H1 (cell line): ENCODE results near the gene NPAT.

Experiments
- CEBPB ChIP-seq: IDR thresholded peaks from 2 replicates; pipeline ENCODE4 v1.6.1; 2012; ENCODE audit warnings: low read depth, low read length
- CHD2 ChIP-seq: IDR thresholded peaks from 2 replicates; pipeline ENCODE4 v1.6.1; 2012; ENCODE audit warnings: low read length, improper control_type of control experiment
- CTCF ChIP-seq, 3 experiments: IDR thresholded peaks; 1 replicate in 2 of 3; 2 replicates in 1 of 3; pipeline versions ENCODE4 v1.5.1 to v1.6.1; 2011; ENCODE audit warnings: low read length in 3 of 3, mild to moderate bottlenecking in 3 of 3, inconsistent platforms in 2 of 3, low read depth in 1 of 3, moderate library complexity in 1 of 3; ENCODE audit not compliant: insufficient read depth in 1 of 3; ENCODE audit errors: control extremely low read depth in 1 of 3
- GABPA ChIP-seq: IDR thresholded peaks from 2 replicates; pipeline ENCODE4 v1.6.1; 2011; ENCODE audit warnings: mild to moderate bottlenecking, low read length, moderate library complexity, borderline replicate concordance; ENCODE audit not compliant: insufficient read depth
- JUN ChIP-seq: IDR thresholded peaks from 2 replicates; pipeline ENCODE4 v1.6.1; 2011; ENCODE audit warnings: low read depth, mild to moderate bottlenecking, improper control_type of control experiment, low read length
- PHF8 ChIP-seq: fragments of 200-600 bp; sonication (generic); conservative IDR thresholded peaks from 2 replicates; pipeline ENCODE4 v1.7.1; 2012; ENCODE audit warnings: low read depth, mild to moderate bottlenecking, inconsistent platforms, low read length, moderate library complexity
- POLR2A ChIP-seq, 2 experiments: IDR thresholded peaks; 1 replicate in 1 of 2; 2 replicates in 1 of 2; pipeline ENCODE4 v1.6.1; 2011; ENCODE audit warnings: low read depth in 2 of 2, low read length in 2 of 2, mild to moderate bottlenecking in 2 of 2; ENCODE audit errors: control extremely low read depth in 1 of 2
- SIN3A ChIP-seq, 2 experiments: IDR thresholded peaks in 1 of 2; conservative IDR thresholded peaks in 1 of 2; 2 replicates each; pipeline ENCODE4 v1.6.1; 2011 to 2012; ENCODE audit warnings: low read length in 2 of 2, improper control_type of control experiment in 1 of 2, low read depth in 1 of 2, mild to moderate bottlenecking in 1 of 2
- TEAD4 ChIP-seq: IDR thresholded peaks from 2 replicates; pipeline ENCODE4 v1.6.1; 2012; ENCODE audit warnings: low read depth, low read length, inconsistent platforms, mixed read lengths

DNA sequence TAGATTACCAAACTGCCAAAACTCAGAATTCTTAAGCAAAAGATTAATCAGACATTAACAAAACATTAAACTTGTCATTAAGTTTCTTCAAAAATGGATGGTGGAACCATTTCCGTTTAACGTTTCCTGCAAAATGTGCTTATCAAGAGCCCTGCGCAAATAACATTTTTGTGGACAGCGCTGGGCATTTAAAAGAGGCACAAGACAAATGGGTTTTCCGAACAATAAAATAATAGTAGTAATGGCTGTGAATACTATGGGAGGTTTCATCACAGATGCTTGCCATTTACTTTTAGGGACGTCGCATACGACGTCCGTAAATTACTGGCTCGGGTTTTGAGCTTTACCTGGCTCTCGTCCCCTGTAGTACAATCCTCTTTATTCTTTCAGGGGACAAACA lies 1.1 kb downstream of the NPAT start:
- TF ChIP-seq POLR2A (IDR thresholded peaks at IDR 0.05; ENCODE audit: control extremely low read depth in 1 of 2, low read depth in 2 of 2, low read length in 2 of 2) (no peak; a peak in 1 of 3 replicates), CTCF (IDR thresholded peaks at IDR 0.05; ENCODE audit: control extremely low read depth in 1 of 3, insufficient read depth in 1 of 3, low read depth in 1 of 3, low read length in 3 of 3) (no peak), CHD2 (no peak), TEAD4 (no peak), PHF8 (no peak), SIN3A (conservative IDR thresholded peaks at IDR 0.05 in 1 of 2, IDR thresholded peaks at IDR 0.05 in 1 of 2; ENCODE audit: low read depth in 1 of 2, low read length in 2 of 2) (no peak), GABPA (no peak), JUN (no peak), CEBPB (no peak)
